ENCODE measurements around the gene MMP15. TPM values are rescaled to one million over a fixed set of nuclear protein-coding genes. Genes with fewer than 3 reads are reported as not detected.
A peak's percentile ranks its signal among the peaks of the same experiment; 100 is the strongest.

MMP15 gene
- total RNA-seq, 6 experiments from 2014 or later: 0.82 to 4.1 (median 1.1) TPM

GRCh38 chr16:57997176-57997527 lies 28.4 kb upstream of the MMP15 start:
- Mint-ChIP-seq H3K27me3 (ENCODE audit: insufficient read depth) (no peaks in the 10 kb centered on the region), H3K27ac (no peak overlapping the region), H3K4me3 (no peak overlapping the region), H3K4me1 (ENCODE audit: low read depth) (peaks cover 31% of the 10 kb centered on the region), H3K36me3 (ENCODE audit: low read depth) (no peaks in the 10 kb centered on the region; the same call in 1 of the 2 replicates), H3K9me3 (no peaks in the 10 kb centered on the region)
- TF ChIP-seq CTCF (IDR thresholded peaks at IDR 0.05): no peak
- DNase-seq: no peak

DNA sequence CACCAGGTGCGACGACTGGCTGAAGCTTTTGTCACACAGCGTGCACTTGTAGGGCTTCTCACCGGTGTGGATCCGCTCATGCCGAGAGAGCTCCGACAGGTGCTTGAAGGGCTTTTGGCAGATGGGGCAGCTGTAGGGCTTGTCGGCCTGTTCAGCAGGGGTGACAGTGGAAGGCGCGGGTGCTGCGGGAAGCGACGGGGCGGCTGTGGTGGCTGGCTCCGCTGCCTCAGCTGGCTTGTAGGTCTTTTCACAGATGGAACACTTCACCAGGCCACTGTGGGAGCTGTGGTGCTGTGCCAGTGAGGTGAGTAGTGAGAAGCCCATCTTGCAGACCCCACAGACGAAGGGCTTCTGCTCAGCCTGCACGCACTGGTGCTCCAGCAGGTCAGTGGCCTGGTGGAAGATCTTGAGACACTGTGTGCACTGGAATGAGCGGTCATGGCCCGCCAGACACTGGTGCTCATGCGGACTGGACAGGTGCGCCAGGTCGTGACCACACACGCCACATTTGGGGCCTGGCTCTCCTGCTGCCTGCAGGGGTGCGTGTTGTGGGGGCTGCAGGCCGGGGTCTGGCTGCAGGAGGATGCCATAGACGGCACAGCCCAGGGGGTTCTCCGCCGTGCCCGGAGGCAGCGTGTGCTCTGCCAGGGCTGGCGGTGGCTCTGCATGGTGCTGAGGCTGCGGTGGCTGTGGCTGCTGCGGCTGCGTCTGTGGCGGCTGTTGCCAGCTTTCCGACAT lies 27.9 kb upstream of the MMP15 start:
- no peak for DNase-seq
- Mint-ChIP-seq H3K27me3 (ENCODE audit: insufficient read depth) (no peaks in the 10 kb centered on the region), H3K36me3 (ENCODE audit: low read depth) (no peaks in the 10 kb centered on the region; the same call in 1 of the 2 replicates), H3K27ac (no peak overlapping the region), H3K4me1 (ENCODE audit: low read depth) (peaks cover 37% of the 10 kb centered on the region), H3K4me3 (no peak overlapping the region), H3K9me3 (no peaks in the 10 kb centered on the region)
- no peak for TF ChIP-seq CTCF (IDR thresholded peaks at IDR 0.05)

- no peak for TF ChIP-seq CTCF (IDR thresholded peaks at IDR 0.05)
- H3K36me3 Mint-ChIP-seq (ENCODE audit: low read depth): no peaks in the 10 kb centered on the region; the same call in 1 of the 2 replicates
- DNase-seq: no peak
- peaks cover 42% of the 10 kb centered on the region for H3K4me1 Mint-ChIP-seq (ENCODE audit: low read depth)
- no peaks in the 10 kb centered on the region for H3K27me3 Mint-ChIP-seq (ENCODE audit: insufficient read depth)
- H3K27ac Mint-ChIP-seq: no peak overlapping the region; the same call in none of the 2 replicates
- no peaks in the 10 kb centered on the region for H3K9me3 Mint-ChIP-seq
- H3K4me3 Mint-ChIP-seq: peak overlapping the region; percentile 84; the same call in 1 of the 2 replicates
Measured at GRCh38 chr16:57998486-57998885, 27.1 kb upstream of the MMP15 start.

DNA sequence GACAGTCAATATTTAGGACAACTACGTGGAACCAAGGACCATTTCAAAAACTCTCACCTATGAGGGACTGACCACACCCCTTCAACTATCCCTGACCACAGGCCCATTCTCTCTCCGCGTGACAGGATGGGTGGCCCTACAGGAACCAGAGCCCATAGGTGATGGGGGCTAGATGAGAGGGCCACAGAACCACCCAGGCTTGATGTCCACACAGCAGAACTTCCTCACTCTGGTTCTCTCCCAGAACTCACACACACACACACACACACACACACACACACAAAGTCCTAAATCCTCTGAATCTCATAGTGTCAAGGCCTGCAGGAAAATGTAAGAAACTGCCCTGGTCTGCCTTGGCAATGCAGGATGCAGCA lies 26.6 kb upstream of the MMP15 start:
- TF ChIP-seq CTCF (IDR thresholded peaks at IDR 0.05): no peak
- no peaks in the 10 kb centered on the region for H3K9me3 Mint-ChIP-seq
- peaks cover 45% of the 10 kb centered on the region for H3K4me1 Mint-ChIP-seq (ENCODE audit: low read depth)
- no peaks in the 10 kb centered on the region for H3K27me3 Mint-ChIP-seq (ENCODE audit: insufficient read depth)
- H3K27ac Mint-ChIP-seq: peak overlapping the region; percentile 27
- H3K4me3 Mint-ChIP-seq: peak overlapping the region; percentile 84
- no peaks in the 10 kb centered on the region; the same call in 1 of the 2 replicates for H3K36me3 Mint-ChIP-seq (ENCODE audit: low read depth)
- DNase-seq: no peak

- no peak; the same call in 1 of the 2 replicates for TF ChIP-seq CTCF (IDR thresholded peaks at IDR 0.05)
- peak overlapping the region; percentile 27 for H3K27ac Mint-ChIP-seq
- no peak for DNase-seq
- H3K4me3 Mint-ChIP-seq: peak overlapping the region; percentile 84
- H3K36me3 Mint-ChIP-seq (ENCODE audit: low read depth): peaks cover under 1% of the 10 kb centered on the region; the same call in 1 of the 2 replicates
- H3K9me3 Mint-ChIP-seq: no peaks in the 10 kb centered on the region
- H3K4me1 Mint-ChIP-seq (ENCODE audit: low read depth): peaks cover 50% of the 10 kb centered on the region
- no peaks in the 10 kb centered on the region for H3K27me3 Mint-ChIP-seq (ENCODE audit: insufficient read depth)
Measured at GRCh38 chr16:57999366-57999970, 26.1 kb upstream of the MMP15 start.
